ENCODE results near the gene LTB4R.

Gene LTB4R

DNA sequence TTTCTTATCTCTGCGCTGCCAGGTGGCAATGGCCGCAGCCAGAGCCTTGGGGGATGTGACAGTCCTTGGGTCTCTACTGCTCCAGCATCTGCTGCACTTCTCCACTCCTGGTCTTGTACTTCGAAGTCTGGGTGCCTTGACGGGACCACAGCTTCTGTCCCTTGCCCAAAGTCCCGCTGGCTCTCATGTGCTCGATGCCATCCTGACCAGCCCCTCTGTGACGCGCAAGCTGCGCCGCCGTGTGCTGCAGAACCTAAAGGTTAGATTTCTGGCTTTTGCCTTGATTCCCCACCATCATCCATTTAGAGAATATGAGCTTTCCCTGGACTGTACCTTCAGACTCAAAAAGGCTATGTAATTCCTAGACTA, 7.3 kb upstream of the LTB4R start:
- DNase-seq: no peak

DNA sequence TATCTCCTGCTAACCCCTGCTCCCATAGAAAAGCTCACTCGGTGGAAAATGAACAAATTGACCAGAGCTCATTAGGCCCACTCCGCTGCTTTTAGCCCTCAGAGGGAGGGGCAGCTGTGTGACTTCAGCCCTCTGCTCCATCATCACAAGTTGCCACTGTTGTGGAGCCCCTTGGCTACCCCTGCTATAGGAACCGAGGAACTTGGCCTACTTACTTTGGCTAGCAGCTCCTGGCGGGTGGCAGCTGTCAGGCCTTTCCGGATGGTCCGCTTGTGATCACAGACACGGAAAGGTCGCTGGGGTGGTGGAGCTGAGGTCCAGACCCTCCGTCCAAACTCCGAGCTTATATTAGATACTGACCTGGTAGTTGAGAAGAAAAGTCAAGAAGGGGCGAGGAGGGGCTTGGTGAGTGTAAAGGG, 4.1 kb upstream of the LTB4R start:
- no peak for DNase-seq

DNA sequence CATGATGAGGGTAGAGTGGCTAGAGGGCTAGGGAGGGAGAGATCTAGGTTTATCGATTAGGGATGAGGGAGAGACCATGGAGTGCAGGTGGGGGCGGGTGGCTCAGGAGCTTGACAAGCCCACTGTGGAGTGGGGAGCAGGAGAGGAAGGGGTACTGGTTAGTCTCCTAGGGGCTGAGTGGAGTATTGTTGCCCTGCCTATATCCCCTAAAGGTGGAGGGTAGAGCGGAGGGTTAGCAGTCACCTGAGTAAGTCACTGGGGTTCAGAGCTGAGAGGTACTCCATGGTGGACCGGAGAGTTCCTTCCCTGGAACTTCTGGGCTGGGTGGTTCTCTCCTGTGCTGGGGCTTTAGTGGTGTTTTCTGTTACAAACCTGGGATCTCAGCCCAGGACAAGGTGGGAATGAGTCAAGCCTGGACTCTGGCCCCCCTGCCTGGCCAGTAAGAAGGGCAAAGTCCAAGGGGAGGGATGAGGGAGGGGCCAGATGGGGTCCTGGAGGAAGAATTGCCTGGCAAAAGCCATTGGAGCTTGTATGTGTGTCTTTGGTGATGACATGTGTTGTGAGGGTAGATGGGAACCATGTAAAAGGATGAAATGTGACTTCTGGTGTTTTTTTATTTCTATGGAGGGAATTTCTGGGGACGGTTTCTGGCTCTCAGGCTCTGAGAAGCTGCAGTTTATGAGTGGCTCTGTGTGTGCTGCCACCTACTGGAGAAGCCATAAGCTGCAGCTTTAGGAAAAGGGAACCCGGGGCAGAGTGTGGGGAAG, 3.5 kb upstream of the LTB4R start, which contains the start of gene CIDEB:
TSS of gene CIDEB (minus strand) at position 403 of the 767 bp plus-strand sequence. CDS start at position 284, 119 bp downstream.
- peak; percentile 85 for DNase-seq

DNA sequence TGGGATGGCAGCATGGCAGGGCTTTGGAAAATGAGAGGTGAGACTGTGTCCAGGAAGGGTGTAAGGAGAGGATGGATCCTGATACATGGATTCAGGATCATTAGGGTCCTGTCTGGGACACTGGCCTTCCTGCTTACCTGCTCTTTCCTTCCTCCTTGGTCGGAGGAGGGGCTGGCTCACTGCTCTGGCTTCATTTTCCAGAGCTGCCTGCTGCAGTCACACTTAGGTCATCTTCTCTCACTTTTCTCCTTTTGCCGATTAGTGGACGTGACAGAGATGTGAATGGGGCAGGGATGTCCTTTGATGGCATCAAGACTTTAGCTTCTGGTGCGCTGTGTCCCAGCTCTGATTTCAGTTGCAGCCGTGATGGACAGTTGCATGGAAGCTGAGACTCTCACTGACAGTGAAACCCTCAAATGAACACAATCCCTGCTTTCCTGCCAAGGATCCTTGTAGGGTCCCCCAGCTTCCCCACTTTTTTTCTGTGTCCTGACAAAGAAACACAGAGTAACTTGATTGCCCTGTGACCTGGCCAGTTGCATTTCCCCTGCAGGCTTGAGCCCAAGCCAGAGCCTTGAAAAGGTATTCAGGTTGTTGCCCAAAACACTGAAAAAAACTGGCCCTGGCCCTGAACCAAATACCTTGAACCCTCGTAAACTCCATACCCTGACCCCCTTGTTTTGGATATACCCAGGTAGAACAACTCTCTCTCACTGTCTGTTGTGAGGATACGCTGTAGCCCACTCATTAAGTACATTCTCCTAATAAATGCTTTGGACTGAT, 2.8 kb upstream of the LTB4R start:
- no peak for DNase-seq

DNA sequence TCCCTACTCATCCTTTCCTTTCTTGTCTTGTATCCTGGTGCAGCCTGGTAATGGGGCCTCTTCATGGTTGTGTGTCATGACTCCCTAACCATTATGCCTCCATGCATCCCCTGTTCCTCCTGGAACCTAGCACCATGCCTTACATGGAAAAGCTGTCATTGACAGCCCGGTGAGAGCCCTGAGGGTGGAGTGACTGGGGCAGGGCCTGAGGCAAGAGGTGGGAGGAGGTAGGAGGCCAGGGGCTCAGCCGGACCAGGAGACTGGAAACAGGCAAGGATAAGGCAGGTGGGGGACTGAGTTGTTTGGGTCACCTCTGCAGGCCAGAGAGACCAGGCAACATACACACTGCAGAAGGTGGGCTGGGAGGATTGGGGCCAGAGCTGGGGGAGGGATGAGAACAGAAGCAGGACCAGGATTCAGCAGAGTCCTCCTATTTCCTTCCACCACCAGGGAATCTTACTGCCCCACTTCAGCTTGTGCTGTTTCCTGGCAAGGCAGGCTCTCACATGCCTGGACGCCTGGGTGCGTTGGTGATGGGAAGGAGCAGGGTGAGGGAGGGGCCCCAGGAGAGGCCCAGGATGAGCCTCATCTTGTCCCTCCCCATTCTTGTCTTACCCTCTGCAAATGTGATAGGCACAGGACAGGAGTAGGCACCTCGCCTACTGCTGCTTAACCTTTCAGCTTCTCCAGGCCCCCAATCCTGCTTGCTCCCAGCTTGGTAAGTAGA, 1.6 kb upstream of the LTB4R start, which contains the start of gene LTB4R2:
TSS of gene LTB4R2 (plus strand) at position 603 of the 727 bp plus-strand sequence. CDS start 525 bp downstream, outside the sequence.
- no peak for DNase-seq

DNA sequence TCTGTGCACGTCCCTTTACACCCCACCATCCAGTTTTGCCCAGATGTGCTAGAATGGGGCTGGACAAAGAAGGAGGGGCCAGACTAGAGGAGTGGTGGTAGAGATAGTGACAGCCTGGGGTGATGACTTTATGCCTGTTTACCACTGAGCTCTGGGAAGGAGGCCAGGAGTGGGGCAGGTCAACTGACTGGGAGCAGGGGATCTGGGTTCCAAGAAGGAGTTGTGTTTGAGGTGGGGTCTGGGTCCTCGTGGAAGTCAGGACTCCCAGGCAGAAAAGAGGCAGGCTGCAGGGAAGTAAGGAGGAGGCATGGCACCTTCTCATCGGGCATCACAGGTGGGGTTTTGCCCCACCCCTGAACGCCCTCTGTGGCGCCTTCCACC, 1.0 kb upstream of the LTB4R start:
- DNase-seq: peak; percentile 93

DNA sequence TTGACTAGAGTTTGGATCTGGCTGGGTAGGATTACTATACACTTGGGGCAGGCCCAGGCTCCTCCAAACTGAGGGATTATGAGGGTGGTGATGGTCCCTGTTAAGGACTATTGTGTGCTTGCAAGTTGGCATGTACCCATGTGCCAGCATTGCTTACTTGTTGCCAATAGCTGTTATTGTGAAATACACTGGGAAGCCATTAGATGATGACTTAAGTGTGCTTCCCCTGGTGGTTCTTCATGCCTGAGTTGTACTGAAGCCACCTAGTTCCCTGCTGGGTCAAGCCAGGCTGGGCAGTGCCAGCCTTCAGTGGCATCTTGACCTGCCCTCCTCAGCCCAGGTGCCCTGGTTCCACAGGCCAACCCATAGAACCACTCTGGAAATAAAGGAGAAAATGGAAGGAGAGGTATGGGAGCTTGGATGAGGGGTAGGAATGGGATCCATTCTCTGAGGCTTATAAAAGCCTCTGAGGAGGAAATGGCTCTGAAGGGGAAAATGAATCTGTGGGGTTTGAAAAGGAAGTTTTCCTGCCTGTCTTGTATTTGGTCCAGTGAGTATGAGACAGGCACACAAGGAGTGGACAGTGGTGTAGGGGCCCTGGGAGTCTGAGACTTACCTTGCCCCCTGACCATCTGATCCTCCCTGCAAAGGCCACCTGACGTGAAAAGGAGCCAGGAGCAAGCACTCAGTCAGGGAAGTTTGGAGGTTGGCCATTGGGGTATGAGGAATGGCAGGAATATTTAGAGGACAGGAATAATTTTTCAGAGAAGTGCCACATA, 724 bp downstream of the LTB4R start:
- peak; percentile 56 for DNase-seq

DNA sequence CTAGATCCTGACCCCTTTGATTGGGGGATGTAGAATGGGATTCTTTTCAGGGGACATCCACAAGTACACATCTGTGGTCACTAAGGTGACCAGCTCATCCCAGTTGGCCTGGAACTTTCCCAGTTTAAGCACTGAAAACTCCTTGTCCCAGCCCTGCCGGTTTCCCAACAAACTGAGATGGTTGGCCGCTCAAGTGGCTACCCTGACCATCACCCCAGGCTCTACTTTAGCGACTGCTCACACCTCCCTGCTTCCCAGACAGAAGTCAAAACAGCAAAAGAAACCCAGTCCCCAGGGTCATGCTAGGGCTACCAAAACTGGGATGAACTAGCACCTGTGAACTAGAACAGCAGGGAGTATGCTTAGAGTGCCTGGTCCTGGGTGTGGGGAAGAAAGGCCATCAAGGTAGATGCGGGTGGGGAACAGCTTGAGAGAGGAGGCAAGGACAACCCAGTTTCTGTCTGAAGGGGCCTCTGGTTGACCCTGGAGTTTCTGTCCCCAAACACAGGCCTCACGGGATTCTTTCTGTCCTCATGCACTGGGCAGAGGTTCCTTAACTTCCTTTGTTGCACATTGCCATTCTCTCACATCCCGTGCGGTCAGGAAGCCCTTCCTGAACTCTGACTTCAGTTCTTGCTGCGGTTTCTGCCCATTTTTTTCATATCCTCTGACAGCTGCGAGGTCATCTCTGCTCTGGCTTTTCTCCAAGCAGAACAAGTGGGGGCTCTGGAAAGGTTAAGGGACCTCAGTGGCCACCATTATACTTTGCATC, 1.6 kb downstream of the LTB4R start:
- peak; percentile 78 for DNase-seq

DNA sequence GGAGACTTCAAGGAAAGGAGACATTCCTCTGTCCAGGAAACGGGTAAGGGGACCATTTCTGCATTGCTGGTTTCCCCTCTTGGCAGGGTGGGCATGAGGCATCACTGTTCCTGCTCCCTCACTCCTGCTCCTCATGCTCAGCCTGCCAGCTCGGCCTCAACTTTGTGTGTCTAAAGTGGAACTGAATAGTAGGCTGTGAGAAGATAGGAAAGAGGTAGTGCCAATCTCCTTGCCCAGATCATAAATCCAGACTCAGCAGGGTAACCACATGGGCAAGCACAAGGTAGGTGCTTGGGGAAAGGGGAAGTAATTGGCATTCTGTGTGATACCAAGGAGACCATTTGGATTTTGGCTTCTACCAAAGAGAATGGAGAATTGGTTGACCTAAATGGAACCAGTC, 2.6 kb downstream of the LTB4R start:
- DNase-seq: peak; percentile 55

DNA sequence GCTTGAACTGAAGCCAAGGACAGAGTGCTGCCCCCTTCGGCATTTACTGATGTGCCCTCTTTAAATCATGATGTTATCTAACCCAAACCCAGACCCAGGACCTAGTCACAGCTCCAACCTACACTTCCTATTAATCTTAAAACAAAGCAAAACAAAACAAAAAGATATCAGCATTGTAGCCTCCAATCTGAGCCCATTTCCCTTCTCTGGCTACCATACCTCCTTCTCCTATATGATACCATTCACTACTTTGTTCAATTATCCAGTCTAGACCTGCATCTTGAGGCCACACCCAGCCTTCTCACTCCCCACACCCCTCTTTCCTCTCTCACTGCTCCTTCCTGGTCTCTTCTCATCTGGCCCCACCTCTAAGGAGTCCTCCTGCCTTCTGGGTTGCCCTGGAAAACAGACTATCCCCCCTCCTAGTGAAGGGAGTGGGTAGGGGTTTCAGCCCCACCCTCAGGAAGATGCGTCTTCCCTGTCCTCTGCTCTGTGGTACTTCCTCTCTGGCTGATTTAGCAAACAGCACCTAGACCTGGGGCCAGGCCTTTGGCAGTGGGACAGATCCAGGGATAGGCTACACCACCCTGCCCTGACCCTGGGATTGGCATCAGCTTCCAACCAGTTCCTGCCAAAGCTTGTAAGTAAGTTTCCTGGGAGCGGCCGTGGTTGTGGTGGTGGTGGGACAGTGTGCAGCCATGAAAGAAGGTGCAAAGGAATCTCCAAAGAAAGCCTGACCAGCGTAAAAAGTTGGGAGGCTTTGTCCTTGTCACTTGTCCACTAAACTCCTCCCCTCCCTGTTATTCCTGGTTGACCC, 3.3 kb downstream of the LTB4R start:
- no peak for DNase-seq

DNA sequence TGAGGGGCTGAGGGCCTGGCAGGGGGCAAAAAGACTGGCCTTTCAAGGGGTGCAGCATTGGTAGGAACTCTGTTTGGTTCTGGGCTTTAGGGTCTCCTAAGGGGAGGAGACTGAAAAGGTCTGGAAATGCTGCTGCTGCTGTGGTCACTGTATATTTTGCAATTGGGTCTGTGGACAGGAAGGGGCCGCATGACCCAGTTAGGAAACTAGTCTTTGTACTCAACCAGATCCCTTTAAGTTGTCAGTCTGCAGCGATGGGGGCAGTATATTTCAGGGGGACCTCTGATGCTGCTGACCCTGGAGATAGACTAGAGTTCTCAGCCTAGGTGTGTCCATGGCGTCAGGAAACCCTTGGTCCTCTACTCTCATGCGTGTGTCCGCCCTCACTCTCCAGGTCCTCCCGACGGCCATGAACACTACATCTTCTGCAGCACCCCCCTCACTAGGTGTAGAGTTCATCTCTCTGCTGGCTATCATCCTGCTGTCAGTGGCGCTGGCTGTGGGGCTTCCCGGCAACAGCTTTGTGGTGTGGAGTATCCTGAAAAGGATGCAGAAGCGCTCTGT, 4.0 kb downstream of the LTB4R start:
- no peak for DNase-seq

DNA sequence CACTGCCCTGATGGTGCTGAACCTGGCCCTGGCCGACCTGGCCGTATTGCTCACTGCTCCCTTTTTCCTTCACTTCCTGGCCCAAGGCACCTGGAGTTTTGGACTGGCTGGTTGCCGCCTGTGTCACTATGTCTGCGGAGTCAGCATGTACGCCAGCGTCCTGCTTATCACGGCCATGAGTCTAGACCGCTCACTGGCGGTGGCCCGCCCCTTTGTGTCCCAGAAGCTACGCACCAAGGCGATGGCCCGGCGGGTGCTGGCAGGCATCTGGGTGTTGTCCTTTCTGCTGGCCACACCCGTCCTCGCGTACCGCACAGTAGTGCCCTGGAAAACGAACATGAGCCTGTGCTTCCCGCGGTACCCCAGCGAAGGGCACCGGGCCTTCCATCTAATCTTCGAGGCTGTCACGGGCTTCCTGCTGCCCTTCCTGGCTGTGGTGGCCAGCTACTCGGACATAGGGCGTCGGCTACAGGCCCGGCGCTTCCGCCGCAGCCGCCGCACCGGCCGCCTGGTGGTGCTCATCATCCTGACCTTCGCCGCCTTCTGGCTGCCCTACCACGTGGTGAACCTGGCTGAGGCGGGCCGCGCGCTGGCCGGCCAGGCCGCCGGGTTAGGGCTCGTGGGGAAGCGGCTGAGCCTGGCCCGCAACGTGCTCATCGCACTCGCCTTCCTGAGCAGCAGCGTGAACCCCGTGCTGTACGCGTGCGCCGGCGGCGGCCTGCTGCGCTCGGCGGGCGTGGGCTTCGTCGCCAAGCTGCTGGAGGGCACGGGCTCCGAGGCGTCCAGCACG, 4.7 kb downstream of the LTB4R start:
- peak; percentile 61 for DNase-seq

DNA sequence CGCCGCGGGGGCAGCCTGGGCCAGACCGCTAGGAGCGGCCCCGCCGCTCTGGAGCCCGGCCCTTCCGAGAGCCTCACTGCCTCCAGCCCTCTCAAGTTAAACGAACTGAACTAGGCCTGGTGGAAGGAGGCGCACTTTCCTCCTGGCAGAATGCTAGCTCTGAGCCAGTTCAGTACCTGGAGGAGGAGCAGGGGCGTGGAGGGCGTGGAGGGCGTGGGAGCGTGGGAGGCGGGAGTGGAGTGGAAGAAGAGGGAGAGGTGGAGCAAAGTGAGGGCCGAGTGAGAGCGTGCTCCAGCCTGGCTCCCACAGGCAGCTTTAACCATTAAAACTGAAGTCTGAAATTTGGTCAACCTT, 5.3 kb downstream of the LTB4R start:
- DNase-seq: no peak

DNA sequence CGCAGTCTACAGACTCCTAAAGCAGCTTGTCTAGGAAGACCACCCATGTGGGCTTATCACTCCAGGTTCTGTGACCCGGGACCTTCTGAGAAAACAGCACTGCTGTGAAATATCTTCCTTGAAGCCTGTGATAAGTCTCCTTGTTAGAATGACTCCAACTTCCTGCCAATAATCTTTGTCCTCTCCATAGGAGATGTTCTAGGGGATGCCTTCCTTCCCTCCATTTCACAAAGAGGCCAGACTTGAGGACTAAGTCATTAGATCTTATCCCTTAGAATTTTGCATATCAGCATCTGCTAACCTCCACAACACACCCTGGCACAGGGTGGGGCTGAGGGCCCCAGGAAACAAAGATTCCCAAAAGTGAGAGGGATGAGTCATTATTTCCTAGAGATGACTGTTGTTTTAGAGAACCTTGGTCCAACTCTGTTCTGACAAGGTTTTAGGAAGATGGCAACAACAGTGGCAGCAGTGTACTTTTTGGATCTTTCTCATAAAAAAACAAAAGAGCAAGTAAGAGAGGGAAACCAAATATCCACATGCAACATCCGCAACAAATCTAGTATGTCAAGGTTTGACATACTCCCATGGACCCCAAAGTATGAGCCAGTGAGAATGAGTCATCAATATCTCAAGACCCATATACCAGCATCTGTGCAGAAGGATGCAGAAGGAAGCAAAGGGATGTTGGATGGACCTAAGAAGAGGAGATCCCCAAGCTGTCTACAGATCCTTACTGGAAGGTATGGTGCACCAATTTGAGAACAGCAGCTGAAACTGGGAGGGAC, 6.0 kb downstream of the LTB4R start:
- DNase-seq: no peak

DNA sequence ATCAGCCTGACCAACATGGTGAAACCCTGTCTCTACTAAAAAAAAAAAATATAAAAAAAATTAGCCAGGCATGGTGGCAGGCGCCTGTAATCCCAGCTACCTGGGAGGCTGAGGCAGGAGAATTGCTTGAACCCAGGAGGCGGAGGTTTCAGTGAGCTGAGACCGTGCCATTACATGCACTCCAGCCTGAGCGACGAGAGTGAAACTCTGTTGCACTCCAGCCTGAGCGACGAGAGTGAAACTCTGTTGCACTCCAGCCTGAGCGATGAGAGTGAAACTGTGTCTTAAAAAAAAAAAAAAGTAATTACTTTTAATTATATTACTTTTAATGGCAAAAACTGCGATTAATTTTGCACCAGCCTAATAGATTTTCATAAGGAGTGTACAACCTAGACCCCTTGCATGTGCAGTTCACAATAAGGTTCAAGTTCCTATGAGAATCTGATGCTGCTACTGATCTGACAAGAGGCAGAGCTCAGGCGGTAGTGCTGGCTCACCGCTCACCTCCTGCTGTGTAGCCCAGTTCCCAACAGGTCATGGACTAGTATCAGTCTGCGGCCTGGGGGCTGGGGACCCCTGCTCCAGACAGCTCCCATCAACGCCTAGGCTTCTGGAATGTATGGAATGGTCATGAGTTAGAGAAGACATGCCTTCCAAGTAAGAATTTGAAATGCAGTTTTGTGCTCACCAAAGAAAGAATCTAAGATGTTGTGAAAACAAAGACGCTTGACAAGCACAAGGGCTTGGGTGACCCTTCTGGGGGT, 10.1 kb downstream of the LTB4R start:
- no peak for DNase-seq

DNA sequence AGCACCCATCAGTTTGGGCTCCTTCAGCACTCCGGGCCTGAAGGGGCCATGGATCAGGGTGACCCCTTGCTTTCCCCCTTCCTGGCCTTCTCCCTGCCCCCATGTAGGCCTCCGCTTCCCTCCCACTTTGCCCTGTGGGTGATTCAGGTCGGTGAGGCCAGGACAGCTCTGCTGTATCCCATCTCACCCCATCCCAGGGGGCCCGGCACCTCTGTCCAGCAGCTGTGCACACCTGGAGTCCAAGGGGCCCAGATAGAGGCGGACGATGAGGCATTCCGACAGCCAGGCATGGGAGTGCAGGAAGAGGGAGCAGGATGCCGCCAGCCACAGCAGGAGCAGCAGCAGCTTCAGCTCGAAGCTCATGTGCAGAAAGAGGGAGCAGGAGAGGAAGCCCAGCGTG, 11.4 kb downstream of the LTB4R start:
- no peak for DNase-seq

DNA sequence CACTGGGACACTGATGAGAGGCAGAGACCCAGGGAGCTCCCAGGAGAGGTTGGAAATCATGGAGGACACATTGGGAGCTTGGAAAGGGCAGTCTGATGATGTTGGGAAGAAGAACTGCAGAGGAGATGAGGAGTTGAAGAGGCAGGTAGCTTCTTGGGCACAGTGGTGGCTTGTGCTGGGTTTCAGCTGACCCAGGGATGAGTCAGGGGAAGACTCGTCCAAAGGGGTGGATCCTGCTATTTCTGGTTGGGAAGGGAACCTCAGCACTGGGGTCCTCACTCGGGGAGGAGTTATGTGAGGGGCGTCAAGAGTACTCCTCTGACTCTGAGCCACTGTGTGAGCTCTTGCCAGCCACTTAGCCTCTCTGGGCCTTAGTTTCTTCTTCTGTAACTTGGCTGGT, 12.0 kb downstream of the LTB4R start:
- DNase-seq: no peak

DNA sequence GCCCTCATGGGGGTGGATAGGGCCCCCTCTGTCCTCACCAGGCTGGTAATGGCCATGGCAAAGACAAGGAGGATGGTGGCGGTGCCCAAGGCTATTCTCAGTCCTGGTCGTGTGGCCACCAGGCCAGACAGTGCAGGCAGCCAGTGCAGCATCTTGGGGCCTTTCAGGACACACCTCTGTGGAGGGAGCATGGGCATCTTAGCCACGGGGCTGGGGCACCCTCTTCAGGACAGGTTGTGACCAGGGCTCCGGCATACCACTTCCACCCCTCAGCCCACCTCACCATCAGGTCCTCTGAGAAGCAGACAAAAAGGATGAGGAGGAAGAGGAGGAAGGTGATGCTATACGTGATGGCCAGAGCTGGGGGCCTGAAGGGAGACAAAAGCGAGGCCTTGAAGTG, 12.7 kb downstream of the LTB4R start:
- DNase-seq: no peak

Measured in hematopoietic multipotent progenitor cell treated with erythropoietin and hydrocortisone succinate and interleukin-3 and kit ligand, for 6 days (in vitro differentiated cells).